ENCODE measurements around the gene DUSP16.
A peak's percentile ranks its signal among the peaks of the same experiment; 100 is the strongest.

Gene DUSP16

GRCh38 chr12:12604740-12605139, 42.1 kb upstream of the DUSP16 start:
- WGBS, 2 donors (ENCODE audit: extremely low coverage in 2 of 2, insufficient read length in 2 of 2, insufficient replicate concordance in 1 of 2) = no CpG with 5 or more reads among the region's 5 CpGs
- Histone ChIP-seq H3K27ac (replicated peaks; ENCODE audit: low read length) (no peak overlapping the region), H2BK15ac (ENCODE audit: low read length) (no peak overlapping the region), H3K4me1 (ENCODE audit: control insufficient read depth in 2 of 2, insufficient read depth in 1 of 2, low read depth in 1 of 2, low read length in 2 of 2) (peaks cover 0 to 3% of the 10 kb centered on the region in 2 donors), H3K14ac (ENCODE audit: low read length) (no peak overlapping the region), H3K27me3 (ENCODE audit: control insufficient read depth in 3 of 3, insufficient read depth in 3 of 3, low read depth in 1 of 3, low read length in 3 of 3) (peaks cover 0 to 3% (median 0%) of the 10 kb centered on the region in 3 experiments), H3K4me3 (ENCODE audit: low read length in 2 of 2) (no peak overlapping the region), H3K9ac (ENCODE audit: low read depth, low read length, poor library complexity) (no peak overlapping the region), H3K4ac (ENCODE audit: low read length) (no peak overlapping the region), H3K4me2 (ENCODE audit: insufficient read depth, low read length, poor library complexity, severe bottlenecking) (no peak overlapping the region), H4K91ac (ENCODE audit: low read depth, low read length, poor library complexity) (no peak overlapping the region), H3K9me3 (replicated peaks in 1 of 2; ENCODE audit: control insufficient read depth in 2 of 2, insufficient read depth in 1 of 2, low read depth in 1 of 2, low read length in 2 of 2) (no peaks in the 10 kb centered on the region), H2AK5ac (ENCODE audit: low read depth, low read length) (no peak overlapping the region), H3K79me1 (ENCODE audit: low read depth, low read length) (no peaks in the 10 kb centered on the region), H3K23ac (ENCODE audit: low read depth, low read length, poor library complexity) (no peak overlapping the region), H2BK120ac (ENCODE audit: low read depth, low read length) (no peak overlapping the region), H2AFZ (ENCODE audit: low read length) (no peak overlapping the region), H4K8ac (ENCODE audit: low read depth, low read length) (no peak overlapping the region), H3K36me3 (replicated peaks in 1 of 2; ENCODE audit: control insufficient read depth in 2 of 2, insufficient read depth in 2 of 2, low read length in 2 of 2) (no peaks in the 10 kb centered on the region), H3K18ac (ENCODE audit: low read length) (no peak overlapping the region), H2BK5ac (ENCODE audit: low read length) (no peak overlapping the region), H2BK12ac (ENCODE audit: low read length) (no peak overlapping the region)
- DNase-seq (ENCODE audit: low spot score) = no peak

- Histone ChIP-seq H3K18ac (ENCODE audit: low read length) (no peak overlapping the region), H3K14ac (ENCODE audit: low read length) (no peak overlapping the region), H3K27me3 (ENCODE audit: control insufficient read depth in 3 of 3, insufficient read depth in 3 of 3, low read depth in 1 of 3, low read length in 3 of 3) (peaks cover 0 to 3% (median 0%) of the 10 kb centered on the region in 3 experiments), H3K23ac (ENCODE audit: low read depth, low read length, poor library complexity) (no peak overlapping the region), H4K8ac (ENCODE audit: low read depth, low read length) (no peak overlapping the region), H2AFZ (ENCODE audit: low read length) (peak overlapping the region; percentile 78), H2BK12ac (ENCODE audit: low read length) (no peak overlapping the region), H3K4me3 (ENCODE audit: low read length in 2 of 2) (no peak overlapping the region), H2BK5ac (ENCODE audit: low read length) (no peak overlapping the region), H3K4me2 (ENCODE audit: insufficient read depth, low read length, poor library complexity, severe bottlenecking) (no peak overlapping the region), H2AK5ac (ENCODE audit: low read depth, low read length) (no peak overlapping the region), H4K91ac (ENCODE audit: low read depth, low read length, poor library complexity) (no peak overlapping the region), H3K9me3 (replicated peaks in 1 of 2; ENCODE audit: control insufficient read depth in 2 of 2, insufficient read depth in 1 of 2, low read depth in 1 of 2, low read length in 2 of 2) (no peaks in the 10 kb centered on the region), H3K4me1 (ENCODE audit: control insufficient read depth in 2 of 2, insufficient read depth in 1 of 2, low read depth in 1 of 2, low read length in 2 of 2) (peaks cover 0 to 3% of the 10 kb centered on the region in 2 donors), H3K79me1 (ENCODE audit: low read depth, low read length) (no peaks in the 10 kb centered on the region), H2BK15ac (ENCODE audit: low read length) (no peak overlapping the region), H3K36me3 (replicated peaks in 1 of 2; ENCODE audit: control insufficient read depth in 2 of 2, insufficient read depth in 2 of 2, low read length in 2 of 2) (no peaks in the 10 kb centered on the region), H3K4ac (ENCODE audit: low read length) (no peak overlapping the region), H3K9ac (ENCODE audit: low read depth, low read length, poor library complexity) (no peak overlapping the region), H2BK120ac (ENCODE audit: low read depth, low read length) (no peak overlapping the region), H3K27ac (replicated peaks; ENCODE audit: low read length) (no peak overlapping the region)
- DNase-seq (ENCODE audit: low spot score) = no peak
- no CpG with 5 or more reads among the region's 8 CpGs for WGBS, 2 donors (ENCODE audit: extremely low coverage in 2 of 2, insufficient read length in 2 of 2, insufficient replicate concordance in 1 of 2)
These were observed 38.0 kb upstream of the DUSP16 start for GRCh38 chr12:12600659-12601058.

- no peak overlapping the region for H3K18ac ChIP-seq (ENCODE audit: low read length)
- H3K4ac ChIP-seq (ENCODE audit: low read length) = no peak overlapping the region
- H2BK120ac ChIP-seq (ENCODE audit: low read depth, low read length) = no peak overlapping the region
- DNase-seq (ENCODE audit: low spot score) = no peak
- no peak overlapping the region for H3K27ac ChIP-seq (replicated peaks; ENCODE audit: low read length)
- no peak overlapping the region for H3K9ac ChIP-seq (ENCODE audit: low read depth, low read length, poor library complexity)
- peaks cover 0 to 3% (median 0%) of the 10 kb centered on the region in 3 experiments for H3K27me3 ChIP-seq (ENCODE audit: control insufficient read depth in 3 of 3, insufficient read depth in 3 of 3, low read depth in 1 of 3, low read length in 3 of 3)
- H2BK12ac ChIP-seq (ENCODE audit: low read length) = no peak overlapping the region
- H3K36me3 ChIP-seq (replicated peaks in 1 of 2; ENCODE audit: control insufficient read depth in 2 of 2, insufficient read depth in 2 of 2, low read length in 2 of 2) = no peaks in the 10 kb centered on the region
- no peak overlapping the region for H3K4me2 ChIP-seq (ENCODE audit: insufficient read depth, low read length, poor library complexity, severe bottlenecking)
- no peak overlapping the region for H4K8ac ChIP-seq (ENCODE audit: low read depth, low read length)
- H3K23ac ChIP-seq (ENCODE audit: low read depth, low read length, poor library complexity) = no peak overlapping the region
- no peak overlapping the region for H3K14ac ChIP-seq (ENCODE audit: low read length)
- no peaks in the 10 kb centered on the region for H3K79me1 ChIP-seq (ENCODE audit: low read depth, low read length)
- H2BK5ac ChIP-seq (ENCODE audit: low read length) = no peak overlapping the region
- WGBS, 2 donors (ENCODE audit: extremely low coverage in 2 of 2, insufficient read length in 2 of 2, insufficient replicate concordance in 1 of 2) = no CpG with 5 or more reads among the region's 9 CpGs
- peaks cover 0 to 1% of the 10 kb centered on the region in 2 donors for H3K4me1 ChIP-seq (ENCODE audit: control insufficient read depth in 2 of 2, insufficient read depth in 1 of 2, low read depth in 1 of 2, low read length in 2 of 2)
- H2AFZ ChIP-seq (ENCODE audit: low read length) = peak overlapping the region; percentile 78
- H2BK15ac ChIP-seq (ENCODE audit: low read length) = no peak overlapping the region
- H3K4me3 ChIP-seq (ENCODE audit: low read length in 2 of 2) = peak overlapping the region in 1 of 2 donors; percentile 22
- no peaks in the 10 kb centered on the region for H3K9me3 ChIP-seq (replicated peaks in 1 of 2; ENCODE audit: control insufficient read depth in 2 of 2, insufficient read depth in 1 of 2, low read depth in 1 of 2, low read length in 2 of 2)
- no peak overlapping the region for H2AK5ac ChIP-seq (ENCODE audit: low read depth, low read length)
- H4K91ac ChIP-seq (ENCODE audit: low read depth, low read length, poor library complexity) = no peak overlapping the region
These were observed 37.3 kb upstream of the DUSP16 start for GRCh38 chr12:12599750-12600643.

- no peak overlapping the region for H3K18ac ChIP-seq (ENCODE audit: low read length)
- H2BK15ac ChIP-seq (ENCODE audit: low read length) = no peak overlapping the region
- H3K4me3 ChIP-seq (ENCODE audit: low read length in 2 of 2) = no peak overlapping the region
- no peaks in the 10 kb centered on the region for H3K9me3 ChIP-seq (replicated peaks in 1 of 2; ENCODE audit: control insufficient read depth in 2 of 2, insufficient read depth in 1 of 2, low read depth in 1 of 2, low read length in 2 of 2)
- H4K8ac ChIP-seq (ENCODE audit: low read depth, low read length) = no peak overlapping the region
- peaks cover 0 to 1% of the 10 kb centered on the region in 2 donors for H3K4me1 ChIP-seq (ENCODE audit: control insufficient read depth in 2 of 2, insufficient read depth in 1 of 2, low read depth in 1 of 2, low read length in 2 of 2)
- no peak overlapping the region for H2AFZ ChIP-seq (ENCODE audit: low read length)
- no peak overlapping the region for H2BK5ac ChIP-seq (ENCODE audit: low read length)
- no peak overlapping the region for H2AK5ac ChIP-seq (ENCODE audit: low read depth, low read length)
- DNase-seq (ENCODE audit: low spot score) = no peak
- no peak overlapping the region for H3K23ac ChIP-seq (ENCODE audit: low read depth, low read length, poor library complexity)
- H3K4ac ChIP-seq (ENCODE audit: low read length) = no peak overlapping the region
- H3K4me2 ChIP-seq (ENCODE audit: insufficient read depth, low read length, poor library complexity, severe bottlenecking) = no peak overlapping the region
- WGBS, 2 donors (ENCODE audit: extremely low coverage in 2 of 2, insufficient read length in 2 of 2, insufficient replicate concordance in 1 of 2) = no CpG with 5 or more reads among the region's 3 CpGs
- no peak overlapping the region for H2BK120ac ChIP-seq (ENCODE audit: low read depth, low read length)
- H3K79me1 ChIP-seq (ENCODE audit: low read depth, low read length) = no peaks in the 10 kb centered on the region
- no peaks in the 10 kb centered on the region for H3K36me3 ChIP-seq (replicated peaks in 1 of 2; ENCODE audit: control insufficient read depth in 2 of 2, insufficient read depth in 2 of 2, low read length in 2 of 2)
- no peak overlapping the region for H4K91ac ChIP-seq (ENCODE audit: low read depth, low read length, poor library complexity)
- H3K27ac ChIP-seq (replicated peaks; ENCODE audit: low read length) = no peak overlapping the region
- H3K9ac ChIP-seq (ENCODE audit: low read depth, low read length, poor library complexity) = no peak overlapping the region
- H3K27me3 ChIP-seq (ENCODE audit: control insufficient read depth in 3 of 3, insufficient read depth in 3 of 3, low read depth in 1 of 3, low read length in 3 of 3) = peaks cover 0 to 3% (median 0%) of the 10 kb centered on the region in 3 experiments
- no peak overlapping the region for H3K14ac ChIP-seq (ENCODE audit: low read length)
- H2BK12ac ChIP-seq (ENCODE audit: low read length) = no peak overlapping the region
These were observed 36.2 kb upstream of the DUSP16 start for GRCh38 chr12:12598864-12599263.
